Fibroblast of skin of left quadriceps (primary cell): Measurements from ENCODE around the gene CD300LB.
"Not testable (repeated sequence)": the region's sequence is repeated elsewhere in the genome, so short reads cannot be mapped to it uniquely, and the experiment has no call there.

Source experiments
- DNase-seq, 2 experiments: peaks; one replicate each; pipeline ENCODE4 v3.0.0-alpha.2; 2013; ENCODE audit warnings: low read depth in 2 of 2

The CD300LB gene

DNA sequence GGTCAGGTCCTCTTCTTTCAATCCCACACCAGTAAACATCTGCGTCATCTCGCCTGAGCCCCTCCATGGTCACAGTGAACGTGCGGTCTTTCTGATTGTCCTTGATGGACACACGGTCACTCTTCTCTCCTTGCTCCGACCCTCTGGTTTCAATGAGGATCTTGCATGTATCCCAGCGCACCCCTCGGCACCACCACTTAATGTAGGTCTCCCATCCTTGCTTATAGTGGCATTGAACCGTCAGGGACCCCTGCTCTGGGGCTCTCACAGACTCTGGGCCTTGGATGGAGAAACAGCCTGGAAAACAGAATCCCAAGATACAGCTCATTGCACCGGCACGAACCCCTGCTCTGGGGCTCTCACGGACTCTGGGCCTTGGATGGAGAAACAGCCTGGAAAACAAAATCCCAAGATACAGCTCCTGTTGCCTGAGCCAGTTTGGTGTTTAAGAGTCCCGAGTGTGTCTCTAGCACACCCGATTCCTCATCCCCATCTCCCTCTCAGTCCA is 5.4 kb downstream of the CD300LB start:
- no peak for DNase-seq

DNA sequence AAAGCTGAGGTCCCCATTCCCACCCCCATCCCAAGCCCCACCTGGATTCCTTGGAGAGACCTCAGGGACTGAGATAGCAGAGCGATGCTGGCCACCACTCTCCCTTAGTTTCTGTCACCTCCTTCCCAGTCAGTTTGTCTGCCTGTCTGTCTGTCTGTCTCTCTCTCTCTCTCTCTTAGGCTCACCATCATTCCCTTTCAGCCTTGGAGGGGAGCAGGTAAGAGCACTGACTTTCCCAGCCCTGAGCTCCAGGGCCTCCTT is 5.9 kb downstream of the CD300LB start:
- DNase-seq: no peak

DNA sequence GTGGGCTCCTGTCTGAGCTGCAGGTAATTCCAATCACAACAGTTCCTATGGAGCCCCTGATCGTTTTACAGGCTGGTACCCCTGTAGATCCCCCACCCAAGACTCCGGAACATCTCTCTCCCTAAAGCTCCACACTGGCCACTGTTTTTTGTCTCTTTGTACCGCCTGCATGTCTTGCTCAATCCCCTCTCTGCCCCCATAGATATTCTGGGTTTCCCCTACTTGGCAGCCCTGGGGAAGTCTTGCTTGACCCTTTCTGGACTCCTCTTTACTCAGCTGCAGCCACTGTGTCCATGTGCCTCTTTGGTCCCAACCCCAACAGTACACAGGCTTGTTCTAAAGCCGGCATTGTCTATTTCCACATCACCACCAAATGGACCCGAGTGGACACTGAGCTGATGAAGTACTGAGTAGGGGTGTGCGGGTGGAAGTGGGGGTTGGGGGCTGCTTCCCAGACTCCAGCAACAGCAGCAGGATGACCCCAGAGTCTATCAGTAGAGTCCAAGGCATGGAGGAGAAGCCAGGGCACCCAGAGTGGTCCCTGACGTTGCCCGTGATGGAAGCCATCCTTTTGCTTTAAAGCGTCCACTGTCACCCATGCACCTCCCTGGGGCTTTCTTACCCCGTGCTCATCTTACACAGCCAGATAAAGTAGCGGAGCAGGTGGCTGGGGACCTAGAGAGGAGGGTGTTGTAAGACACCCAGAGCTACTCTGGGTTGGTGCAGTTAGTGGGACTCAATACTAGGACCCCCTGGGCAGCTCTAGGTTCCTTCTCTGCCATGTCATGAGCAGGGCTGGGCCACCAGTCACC is 6.4 kb downstream of the CD300LB start:
- no peak for DNase-seq

DNA sequence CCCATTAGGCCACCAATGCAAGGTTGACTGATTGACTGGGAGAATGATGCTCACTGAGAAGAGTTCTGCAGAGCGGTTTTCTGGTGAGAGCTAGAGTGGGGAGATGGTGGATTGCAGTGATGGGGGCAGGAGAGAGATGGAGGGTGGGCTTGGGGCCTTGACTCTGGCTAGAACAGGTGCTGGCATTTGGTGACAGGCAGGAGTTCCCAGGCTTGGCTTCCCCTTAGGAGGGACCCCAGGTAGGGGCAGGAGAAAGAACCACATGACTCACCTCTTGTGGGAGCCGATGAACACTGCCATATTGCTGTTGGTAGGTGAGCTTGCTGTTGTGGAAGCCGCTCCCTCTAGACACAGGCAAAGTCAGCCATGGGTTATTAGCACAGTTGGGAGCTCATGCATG is 8.0 kb downstream of the CD300LB start:
- no peak for DNase-seq

DNA sequence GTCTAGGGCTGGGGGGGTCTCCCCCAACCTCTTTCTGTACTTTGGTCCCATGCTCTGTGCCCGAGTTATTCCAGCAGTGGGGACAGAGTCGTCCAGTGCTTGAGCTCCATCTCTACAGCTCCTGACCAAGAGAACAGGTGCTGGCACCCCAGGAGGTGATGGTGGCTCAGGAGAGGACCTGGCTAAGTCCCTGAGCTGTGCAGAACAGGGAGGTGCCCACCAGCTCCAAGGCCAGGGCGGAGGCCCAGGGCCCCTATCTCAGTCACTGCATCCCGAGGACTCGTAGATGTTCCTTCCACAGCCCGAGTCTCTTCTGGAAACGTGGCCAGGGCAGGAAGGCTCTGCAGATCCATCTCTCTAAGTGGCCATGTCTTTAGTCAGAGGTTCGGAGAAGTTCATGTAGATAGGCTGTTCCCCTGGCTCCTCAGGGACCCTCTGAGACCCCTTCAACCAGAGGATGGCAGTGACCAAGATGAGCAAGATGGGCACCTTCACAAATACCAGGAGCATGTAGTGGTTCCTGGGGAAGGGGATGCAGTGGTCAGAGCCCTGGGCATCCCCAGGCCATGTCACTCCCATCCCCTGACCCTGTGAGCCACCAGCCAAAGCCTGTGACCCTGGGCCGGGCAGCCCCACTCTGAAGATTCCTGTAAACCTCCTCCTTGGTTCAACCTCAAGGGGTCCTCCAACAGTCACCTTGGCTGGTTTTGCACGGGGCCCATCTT is 8.7 kb downstream of the CD300LB start:
- no peak for DNase-seq

DNA sequence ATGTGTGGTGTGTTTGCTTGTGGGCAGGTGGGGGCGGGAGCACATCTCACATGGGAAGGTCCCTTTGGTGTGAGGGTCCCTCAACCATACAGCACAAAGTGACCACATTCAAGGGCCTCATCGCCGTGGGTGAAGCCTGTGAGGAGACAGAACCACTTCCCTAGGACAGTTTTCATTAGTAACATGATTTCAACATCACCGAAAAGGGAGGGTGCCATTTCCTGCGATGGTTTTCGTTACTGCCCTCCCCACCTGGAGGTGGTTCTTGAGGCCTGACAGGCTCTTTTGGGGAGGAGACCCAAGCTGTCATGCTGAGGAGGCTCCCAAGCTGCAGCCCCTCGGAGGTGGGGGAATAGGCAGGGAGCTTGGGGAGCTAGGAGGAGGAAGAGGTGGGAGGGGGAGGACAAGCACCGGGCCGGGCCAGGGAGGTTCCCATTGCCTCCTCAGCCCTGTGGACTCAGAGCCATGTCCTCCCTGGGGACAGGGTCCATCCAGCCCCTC is 9.5 kb downstream of the CD300LB start:
- no peak for DNase-seq

DNA sequence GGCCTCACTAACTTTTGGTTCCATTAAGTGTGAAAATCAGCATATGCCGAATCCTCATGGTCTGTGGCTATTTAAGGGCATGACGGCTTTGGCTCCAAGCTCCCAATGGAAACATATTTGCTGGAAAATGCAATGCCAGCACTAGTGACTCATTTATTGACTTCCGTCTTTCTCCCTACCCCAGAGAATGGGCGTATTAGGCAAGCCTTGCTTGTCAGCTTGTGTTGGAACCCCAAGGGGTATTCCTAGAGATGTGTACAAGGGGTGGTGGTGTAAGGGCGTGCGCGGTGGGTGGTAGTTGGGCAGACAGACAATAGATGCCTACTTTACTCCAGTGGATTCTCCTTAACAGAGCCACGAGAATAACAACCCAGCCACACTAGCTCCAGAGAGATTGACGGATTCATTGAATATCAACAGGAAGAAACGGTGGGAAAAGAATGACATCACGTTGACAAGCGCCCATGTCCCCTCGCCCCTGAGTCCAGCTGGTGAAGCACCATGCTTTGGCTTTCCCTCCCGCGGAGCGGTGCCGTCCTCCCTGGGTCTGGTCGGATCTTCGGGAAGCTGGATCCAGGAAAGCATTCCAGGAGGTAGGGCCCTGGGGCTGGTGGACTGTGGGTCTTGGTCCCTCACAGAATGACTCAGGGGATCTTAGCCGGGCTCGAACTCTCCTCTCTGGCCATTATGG is 10.3 kb downstream of the CD300LB start:
- DNase-seq: no peak

DNA sequence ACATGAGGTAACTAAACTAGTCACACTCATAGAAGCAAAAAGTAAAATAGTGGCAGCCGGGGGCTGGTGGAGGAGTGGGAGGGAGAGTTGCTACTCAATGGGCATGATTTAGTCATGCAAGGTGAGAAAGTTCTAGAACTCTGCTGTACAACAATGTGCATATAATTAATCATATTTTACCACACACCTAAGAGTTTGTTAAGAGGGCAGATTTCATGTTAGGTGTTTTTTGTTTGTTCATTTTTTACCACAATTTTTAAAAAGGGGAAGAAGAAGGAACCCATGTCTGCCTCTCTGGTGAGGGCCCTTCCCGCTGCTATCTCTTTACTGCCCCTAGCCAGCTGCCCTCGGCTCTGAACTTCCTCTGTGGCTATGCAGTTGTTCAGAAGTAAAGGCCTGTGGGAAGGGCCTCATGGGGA is 11.2 kb downstream of the CD300LB start:
- no peak for DNase-seq

DNA sequence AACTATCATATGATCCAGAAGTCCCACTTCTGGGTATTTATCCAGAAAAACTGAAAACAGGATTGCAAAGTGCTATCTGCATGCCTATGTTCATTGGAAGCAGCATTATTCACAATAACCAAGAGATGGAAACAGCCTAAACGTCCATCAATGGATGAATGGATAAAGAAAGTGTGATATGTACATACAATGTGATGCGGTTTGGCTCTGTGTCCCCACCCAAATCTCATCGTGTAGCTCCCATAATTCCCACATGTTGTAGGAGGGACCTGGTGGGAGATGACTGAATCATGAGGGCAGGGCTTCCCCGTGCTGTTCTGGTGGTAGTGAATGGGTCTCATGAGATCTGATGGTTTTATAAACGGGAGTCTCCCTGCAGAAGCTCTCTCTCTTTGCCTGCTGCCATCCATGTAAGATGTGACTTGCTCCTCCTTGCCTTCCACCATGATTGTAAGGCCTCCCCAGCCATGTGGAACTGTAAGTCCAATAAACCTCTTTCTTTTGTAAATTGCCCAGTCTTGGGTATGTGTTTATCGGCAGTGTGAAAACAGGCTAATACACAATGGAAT is 12.8 kb downstream of the CD300LB start:
- not testable (repeated sequence) for DNase-seq

DNA sequence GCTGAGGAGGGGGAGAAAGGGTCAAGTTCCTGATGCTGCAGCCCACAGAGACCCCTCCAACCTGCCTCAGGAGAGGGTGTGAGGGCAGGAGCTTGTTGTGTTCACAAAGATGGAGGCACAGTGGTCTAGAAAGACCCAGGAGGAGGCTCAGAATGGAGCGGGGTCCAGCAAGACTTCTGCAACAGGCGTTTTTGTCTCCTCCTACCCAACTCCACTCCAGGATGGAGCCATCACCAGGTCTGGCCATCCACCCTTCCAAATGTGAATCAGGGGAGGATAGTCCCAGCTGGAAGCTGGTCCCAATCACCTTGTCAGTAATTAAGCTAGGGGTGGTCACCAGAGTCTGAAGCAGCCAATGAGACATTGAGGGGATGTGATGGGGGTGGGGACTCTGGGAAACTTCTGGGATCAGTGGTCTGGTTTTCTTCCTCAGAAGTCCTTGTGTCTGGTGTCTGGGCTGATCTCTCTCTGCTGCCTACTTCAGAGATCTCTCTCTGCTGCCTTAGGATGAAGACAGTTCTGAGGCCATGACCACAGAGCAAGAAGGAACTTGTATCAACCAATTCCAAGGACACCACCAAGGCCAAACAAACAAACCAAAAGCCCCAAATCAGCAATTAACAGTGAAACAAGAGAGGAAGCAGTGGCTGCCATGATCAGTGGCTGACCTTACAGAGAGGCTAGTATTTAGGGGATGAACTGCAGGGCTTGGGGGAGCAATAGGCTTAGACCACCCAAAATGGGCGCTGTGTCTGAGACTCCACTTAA is 14.5 kb downstream of the CD300LB start:
- no peak for DNase-seq

DNA sequence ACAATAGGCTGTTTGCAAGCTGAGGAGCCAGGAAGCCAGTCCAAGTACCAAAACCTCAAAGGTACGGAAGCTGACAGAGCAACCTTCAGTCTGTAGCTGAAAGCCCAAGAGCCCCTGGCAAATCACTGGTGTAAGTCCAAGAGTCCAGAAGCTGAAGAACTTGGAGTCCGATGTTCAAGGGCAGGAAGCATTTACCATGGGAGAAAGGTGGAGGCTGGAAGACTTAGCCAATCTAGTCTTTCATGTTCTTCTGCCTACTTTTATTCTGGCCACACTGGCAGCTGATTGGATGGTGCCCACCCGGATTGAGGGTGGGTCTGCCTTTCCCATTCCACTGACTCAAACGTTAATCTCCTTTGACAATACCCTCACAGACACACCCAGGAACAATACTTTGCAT is 15.3 kb downstream of the CD300LB start:
- no peak for DNase-seq

DNA sequence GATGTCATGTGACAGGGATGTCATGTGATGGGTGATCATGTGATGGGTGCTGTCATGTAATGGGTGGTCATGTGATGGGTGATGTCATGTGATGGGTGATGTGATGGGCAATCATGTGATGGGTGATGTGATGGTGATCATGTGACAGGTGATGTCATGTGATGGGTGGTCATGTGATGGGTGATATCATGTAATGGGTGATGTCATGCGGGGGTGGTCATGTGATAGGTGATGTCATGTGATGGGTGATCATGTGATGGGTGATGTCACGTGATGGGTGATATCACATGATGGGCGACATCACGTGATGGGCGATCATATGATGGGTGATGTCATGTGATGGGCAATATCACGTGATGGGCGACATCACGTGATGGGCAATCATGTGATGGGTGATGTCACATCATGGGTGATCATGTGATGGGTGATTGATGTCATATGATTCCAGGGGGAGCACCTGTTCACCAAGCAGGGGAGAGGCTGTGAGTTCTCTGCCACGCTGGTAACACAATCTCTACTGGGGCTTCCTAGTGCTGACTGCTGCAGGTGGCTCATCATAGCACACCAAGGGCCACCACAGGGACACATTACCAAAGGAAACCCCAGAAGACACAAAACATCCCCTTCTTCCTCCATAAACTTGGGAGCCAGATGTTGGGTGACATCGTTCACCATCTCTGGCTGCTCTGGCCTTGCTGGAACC is 16.5 kb downstream of the CD300LB start:
- DNase-seq: no peak

DNA sequence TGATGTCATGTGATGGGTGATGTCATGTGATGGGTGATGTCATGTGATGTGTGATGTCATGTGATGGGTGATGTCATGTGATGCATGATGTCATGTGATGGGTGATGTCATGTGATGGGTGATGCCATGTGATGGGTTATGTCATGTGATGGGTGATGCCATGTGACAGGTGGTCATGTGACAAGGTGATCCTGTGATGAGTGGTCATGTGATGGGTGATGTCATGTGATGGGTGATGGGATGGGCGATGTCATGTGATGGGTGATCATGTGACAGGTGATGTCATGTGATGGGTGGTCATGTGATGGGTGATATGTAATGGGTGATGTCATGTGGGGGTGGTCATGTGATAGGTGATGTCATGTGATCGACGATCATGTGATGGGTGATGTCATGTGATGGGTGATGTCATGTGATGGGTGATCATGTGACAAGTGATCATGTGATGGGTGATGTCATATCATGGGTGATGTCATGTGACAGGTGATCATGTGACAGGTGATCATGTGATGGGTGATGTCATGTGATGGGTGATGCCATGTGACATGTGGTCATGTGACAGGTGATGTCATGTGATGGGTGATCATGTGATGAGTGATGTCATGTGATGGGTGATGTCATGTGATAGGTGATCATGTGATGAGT is 17.2 kb downstream of the CD300LB start:
- DNase-seq: no peak

DNA sequence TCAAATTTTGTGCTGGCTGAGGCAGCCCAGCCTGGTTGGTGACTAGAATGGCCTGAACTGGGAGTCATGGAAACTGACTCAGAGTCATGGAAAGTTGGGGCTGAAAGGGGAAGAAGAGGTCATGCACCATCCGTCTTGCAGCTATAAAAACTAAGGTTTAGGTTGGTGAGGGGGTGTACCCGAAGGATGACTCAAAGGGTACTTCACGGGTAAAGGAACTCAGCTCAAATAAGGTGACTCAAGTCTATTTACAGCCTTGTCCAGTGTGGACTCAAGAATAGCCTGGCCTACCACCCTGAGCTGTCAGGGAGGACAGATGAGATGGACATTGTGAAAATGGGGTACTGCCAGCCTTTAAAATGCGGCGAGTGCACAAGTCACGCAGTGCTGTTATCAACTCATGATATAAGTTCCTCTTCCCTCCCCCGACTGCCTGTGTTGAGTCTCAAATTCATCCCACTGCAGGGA is 18.6 kb downstream of the CD300LB start:
- DNase-seq: no peak

DNA sequence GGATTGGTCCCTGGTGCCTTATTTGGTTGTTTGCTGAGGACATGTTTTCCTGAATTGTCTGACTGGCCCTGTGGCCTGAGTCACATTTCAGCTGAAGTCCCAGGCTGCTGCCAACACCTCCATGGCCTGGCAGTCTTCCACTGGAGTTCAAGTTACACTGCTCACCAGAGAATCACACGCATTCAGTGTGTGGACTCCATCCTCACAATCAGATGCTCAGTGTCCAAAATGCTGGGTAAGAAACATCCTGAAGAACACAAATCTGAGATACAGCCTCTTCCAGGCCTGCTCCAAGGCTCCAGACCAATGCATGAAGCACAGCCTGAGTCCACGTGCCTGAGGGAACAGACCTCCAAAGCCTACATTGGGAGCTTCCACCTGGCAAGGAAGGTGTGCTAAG is 19.2 kb downstream of the CD300LB start:
- no peak for DNase-seq

DNA sequence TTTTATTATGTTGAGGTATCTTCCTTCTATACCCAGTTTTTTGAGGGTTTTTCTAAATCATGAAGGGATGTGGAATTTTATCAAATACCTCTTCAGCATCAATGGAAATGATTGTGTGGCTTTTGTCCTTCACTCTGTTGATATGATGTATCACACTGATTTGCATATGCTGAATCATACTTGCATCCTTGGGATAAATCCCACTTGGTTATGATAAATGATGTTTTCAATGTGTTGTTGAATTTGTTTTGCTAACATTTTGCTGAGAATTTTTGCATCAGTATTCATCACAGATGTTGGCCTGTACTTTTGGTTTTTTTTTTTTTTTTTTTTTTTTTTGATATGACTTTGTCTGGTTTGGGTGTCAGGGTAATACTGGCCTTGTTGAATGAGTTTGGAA is 23.1 kb downstream of the CD300LB start:
- no peak for DNase-seq

DNA sequence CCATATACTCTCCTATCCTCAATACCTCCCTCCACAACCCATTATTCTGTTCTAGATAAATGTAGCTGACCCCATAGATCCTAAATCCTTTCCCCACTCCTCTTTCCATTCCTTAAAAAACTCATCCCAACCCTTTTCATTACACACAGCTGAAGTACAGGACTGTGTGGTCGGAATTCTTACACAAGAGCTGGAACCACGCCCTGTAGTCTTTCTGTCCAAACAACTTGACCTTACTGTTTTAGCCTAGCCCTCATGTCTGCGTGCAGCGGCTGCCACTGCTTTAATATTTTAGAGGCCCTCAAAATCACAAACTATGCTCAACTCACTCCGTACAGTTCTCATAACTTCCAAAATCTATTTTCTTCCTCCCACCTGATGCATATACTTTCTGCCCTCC is 27.3 kb downstream of the CD300LB start:
- DNase-seq: not testable (repeated sequence)

DNA sequence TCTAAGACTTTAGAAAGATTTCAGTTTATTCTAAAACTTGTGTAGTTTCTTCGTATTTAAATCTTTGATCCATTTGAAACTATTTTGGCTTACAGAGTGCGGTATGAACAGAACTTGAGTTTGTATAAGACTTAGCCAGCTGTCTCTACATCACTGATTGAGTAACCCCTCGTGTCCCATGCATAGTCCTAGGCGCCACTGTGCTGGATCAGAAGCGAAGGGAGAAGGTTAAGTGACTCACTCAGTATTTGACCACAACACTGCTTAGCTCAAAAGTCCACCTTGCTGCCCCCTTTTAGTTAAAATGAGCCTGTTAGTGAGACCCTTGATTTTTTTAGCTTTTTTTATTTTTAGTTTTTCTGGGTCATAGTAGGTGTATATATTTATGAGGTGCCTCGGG is 28.4 kb downstream of the CD300LB start:
- DNase-seq: no peak

DNA sequence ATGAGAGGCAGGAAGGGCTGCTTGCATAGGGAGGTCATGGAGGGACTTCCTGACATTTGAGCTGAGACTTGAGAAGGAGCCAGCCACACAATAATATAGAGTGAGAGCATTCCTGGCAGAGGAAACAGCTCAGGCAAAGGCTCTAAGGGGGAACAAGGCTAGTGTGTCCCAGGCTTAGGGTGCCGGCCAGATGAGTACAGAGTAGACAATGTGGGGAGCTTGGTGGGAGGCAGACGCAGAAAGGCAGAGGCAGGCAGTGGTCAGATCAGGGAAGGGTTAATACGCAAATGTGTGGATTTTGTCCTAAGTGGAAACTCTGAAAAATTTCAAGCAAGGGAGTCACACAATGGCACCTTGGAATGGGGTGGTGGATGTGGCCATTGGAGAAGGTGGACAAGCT is 31.3 kb downstream of the CD300LB start:
- no peak for DNase-seq

DNA sequence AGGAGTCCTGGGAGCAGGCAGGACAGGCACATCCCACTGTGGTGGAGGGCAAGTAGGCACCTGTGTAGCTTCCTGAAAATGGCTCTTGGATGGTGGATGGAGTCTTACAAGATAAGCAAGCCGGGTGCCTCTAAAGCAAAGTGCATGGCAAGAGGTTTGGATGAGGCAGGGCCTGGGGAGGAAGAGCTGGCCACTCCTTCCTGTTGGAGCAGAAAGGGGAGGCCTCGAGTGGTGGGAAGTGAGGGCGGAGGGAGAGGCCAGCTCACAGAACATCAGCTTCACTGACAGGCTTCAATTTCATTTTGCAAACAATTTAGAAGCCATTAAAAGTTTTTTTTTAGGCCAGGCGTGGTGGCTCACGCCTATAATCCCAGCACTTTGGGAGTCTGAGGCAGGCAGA is 33.8 kb downstream of the CD300LB start:
- DNase-seq: no peak
